Fibroblast of skin of left biceps (primary cell): ENCODE data around the gene TBXT.
"Not testable (repeated sequence)": the region's sequence is repeated elsewhere in the genome, so short reads cannot be mapped to it uniquely, and the experiment has no call there.

ENCODE experiments used
- DNase-seq, 2 experiments: peaks; one replicate each; pipeline ENCODE4 v3.0.0-alpha.2; 2013; ENCODE audit warnings: low read depth in 2 of 2

TBXT gene

GRCh38 chr6:166172546-166172945 lies 4.9 kb upstream of the TBXT start:
- DNase-seq: no peak

- no peak for DNase-seq
Measured at GRCh38 chr6:166169549-166170421, 2.1 kb upstream of the TBXT start.

GRCh38 chr6:166168616-166169548 lies 1.2 kb upstream of the TBXT start:
- no peak for DNase-seq

- DNase-seq: no peak
Measured at GRCh38 chr6:166167258-166167731, 356 bp downstream of the TBXT start.

GRCh38 chr6:166166314-166167257 lies 1.1 kb downstream of the TBXT start:
- no peak for DNase-seq

GRCh38 chr6:166165558-166166313 lies 1.9 kb downstream of the TBXT start:
- no peak for DNase-seq

GRCh38 chr6:166162599-166163342 lies 4.9 kb downstream of the TBXT start:
- DNase-seq: no peak

GRCh38 chr6:166157930-166158617 lies 9.6 kb downstream of the TBXT start:
- DNase-seq: no peak

- DNase-seq: no peak
Measured at GRCh38 chr6:166156942-166157341, 10.7 kb downstream of the TBXT start.

- no peak for DNase-seq
Measured at GRCh38 chr6:166153966-166154365, 13.7 kb downstream of the TBXT start.

GRCh38 chr6:166152660-166153059 lies 15.0 kb downstream of the TBXT start:
- no peak for DNase-seq

GRCh38 chr6:166151798-166152197 lies 15.9 kb downstream of the TBXT start:
- DNase-seq: no peak

- DNase-seq: no peak
Measured at GRCh38 chr6:166145751-166146150, 21.9 kb downstream of the TBXT start.

GRCh38 chr6:166143011-166143410 lies 24.6 kb downstream of the TBXT start:
- DNase-seq: no peak

GRCh38 chr6:166127624-166128472 lies 39.8 kb downstream of the TBXT start:
- DNase-seq: no peak

- not testable (repeated sequence) for DNase-seq
Measured at GRCh38 chr6:166123115-166123514, 44.5 kb downstream of the TBXT start.

GRCh38 chr6:166121726-166122125 lies 45.9 kb downstream of the TBXT start:
- DNase-seq: no peak
